K562 (cell line): ENCODE measurements around the gene MAGT1. TPM values are rescaled to one million over a fixed set of nuclear protein-coding genes. Genes with fewer than 3 reads are reported as not detected.

ENCODE experiments used
- ATAC-seq: fragments of 200-7000 bp; cut with Tn5 transposase; 3 replicates; pipeline ENCODE4 v1.9.1; 2020; ENCODE audit warnings: moderate library complexity
- BruUV-seq: library from RNA; stranded (reverse); fragments of 400-500 nt; replicated peaks from 2 replicates; lab custom pipeline; 2021; lab: Mats Ljungman, UMichigan
- CTCF ChIA-PET: fragments of 300-600 bp; formaldehyde crosslinking; extraction: SDS; loops from one replicate; lab custom pipeline; 2021; ENCODE audit warnings: low intra/inter-chr PET ratio; lab: Yijun Ruan, JAX
- POLR2A ChIA-PET: fragments of 300-600, 350-650 bp; sonication (Branson Sonifier 250); formaldehyde crosslinking; extraction: SDS; loops from one replicate; lab custom pipeline; 2021; ENCODE audit warnings: antibody characterized with exemption, inconsistent platforms; lab: Yijun Ruan, JAX
- DNase-seq, 4 experiments: peaks; one replicate each; pipeline versions ENCODE4 v3.0.0 to v3.0.0-alpha.2; 2011 to 2018; ENCODE audit warnings: low spot score in 3 of 4, mixed read lengths in 3 of 4; ENCODE audit errors: extremely low read depth in 1 of 4
- FAIRE-seq: peaks from 2 replicates; lab custom pipeline; 2011; peaks lifted over from hg19 to GRCh38; lab: Jason Lieb, UNC
- H2AFZ ChIP-seq: 2 replicates; pipeline ENCODE4 v1.6.0; 2011; ENCODE audit warnings: low read depth, low read length, control low read depth, inconsistent platforms
- H3K27ac ChIP-seq: fragments of 200-600 bp; 3 replicates; pipeline ENCODE4 v1.8.0; 2011; ENCODE audit warnings: low read depth, mild to moderate bottlenecking, control low read depth, inconsistent platforms, low read length, moderate library complexity, mixed read lengths; ENCODE audit errors: extremely low read depth
- H3K27me3 ChIP-seq, 2 experiments: fragments of 300-600 bp in 1 of 2; 2 replicates in 1 of 2; 3 replicates in 1 of 2; pipeline versions ENCODE4 v1.6.0 to v1.8.0; 2011; ENCODE audit warnings: inconsistent platforms in 2 of 2, low read length in 2 of 2, mild to moderate bottlenecking in 1 of 2, mixed read lengths in 1 of 2, moderate library complexity in 1 of 2; ENCODE audit not compliant: control insufficient read depth in 2 of 2, insufficient read depth in 2 of 2
- H3K36me3 ChIP-seq: fragments of 300-600 bp; 3 replicates; pipeline ENCODE4 v1.8.0; 2011; ENCODE audit warnings: mild to moderate bottlenecking, low read length, inconsistent platforms; ENCODE audit not compliant: control insufficient read depth, insufficient read depth
- H3K4me1 ChIP-seq, 2 experiments: fragments of 200-600 bp in 1 of 2; replicated peaks in 1 of 2; 2 replicates in 1 of 2; 3 replicates in 1 of 2; pipeline versions ENCODE4 v1.5.1 to v1.8.0; 2011; ENCODE audit warnings: inconsistent platforms in 2 of 2, low read length in 2 of 2, mild to moderate bottlenecking in 1 of 2, mixed read lengths in 1 of 2, moderate library complexity in 1 of 2; ENCODE audit not compliant: control insufficient read depth in 2 of 2, insufficient read depth in 2 of 2
- H3K4me2 ChIP-seq: 2 replicates; pipeline ENCODE4 v1.6.1; 2011; ENCODE audit warnings: low read length, control low read depth, inconsistent platforms, mixed read lengths; ENCODE audit not compliant: insufficient read depth
- H3K4me3 ChIP-seq: fragments of 200-600 bp; sonication (generic), shearing (Covaris generic); 2 replicates; pipeline ENCODE4 v1.5.1; 2016; ENCODE audit warnings: control low read depth, inconsistent platforms
- H3K79me2 ChIP-seq: fragments of 200-600 bp; 3 replicates; pipeline ENCODE4 v1.8.0; 2011; ENCODE audit warnings: low read length, inconsistent platforms; ENCODE audit not compliant: control insufficient read depth, insufficient read depth
- H3K9ac ChIP-seq, 2 experiments: 2 replicates each; pipeline versions ENCODE4 v1.6.0 to v1.6.1; 2011; ENCODE audit warnings: low read depth in 2 of 2, low read length in 2 of 2, control low read depth in 1 of 2, inconsistent platforms in 1 of 2, mild to moderate bottlenecking in 1 of 2, mixed read lengths in 1 of 2; ENCODE audit not compliant: insufficient read depth in 1 of 2
- H3K9me1 ChIP-seq: one replicate; pipeline ENCODE4 v1.6.0; 2011; ENCODE audit warnings: inconsistent platforms, mild to moderate bottlenecking, low read length, moderate library complexity; ENCODE audit not compliant: control insufficient read depth, insufficient read depth
- H3K9me3 ChIP-seq: replicated peaks from 2 replicates; pipeline ENCODE4 v1.5.1; 2011; ENCODE audit warnings: low read depth, low read length, inconsistent platforms; ENCODE audit not compliant: control insufficient read depth, insufficient read depth
- H4K20me1 ChIP-seq: replicated peaks from 2 replicates; pipeline ENCODE4 v1.6.1; 2011; ENCODE audit warnings: low read length, inconsistent platforms, mixed read lengths; ENCODE audit not compliant: control insufficient read depth, insufficient read depth
- BRCA1 ChIP-seq, 2 experiments: fragments of 450-650 bp in 1 of 2; sonication (generic) in 1 of 2; formaldehyde crosslinking in 1 of 2; IDR thresholded peaks; 2 replicates each; pipeline versions ENCODE4 v1.5.0 to v1.6.1; 2017 to 2020; ENCODE audit warnings: mild to moderate bottlenecking in 1 of 2, missing genetic modification reagents in 1 of 2
- CBX5 ChIP-seq: IDR thresholded peaks from 2 replicates; pipeline ENCODE4 v1.6.1; 2014; ENCODE audit warnings: low read depth, borderline replicate concordance
- DMBX1 ChIP-seq: fragments of 250-450 bp; sonication (Bioruptor Pico); IDR thresholded peaks from 2 replicates; pipeline ENCODE4 v1.8.0; 2022; ENCODE audit warnings: inconsistent platforms, mild to moderate bottlenecking, moderate library complexity, borderline replicate concordance
- ELF1 ChIP-seq: fragments of 200-800 bp; sonication (Bioruptor generic); IDR thresholded peaks from 2 replicates; pipeline ENCODE4 v1.6.1; 2016; ENCODE audit warnings: missing genetic modification characterization, missing compliant biosample characterization
- HBP1 ChIP-seq: fragments of 450-650 bp; formaldehyde crosslinking; IDR thresholded peaks from 2 replicates; pipeline ENCODE4 v1.4.0; 2022; ENCODE audit warnings: missing genetic modification characterization
- HOXB6 ChIP-seq: fragments of 250-450 bp; sonication (Bioruptor Pico); IDR thresholded peaks from 2 replicates; pipeline ENCODE4 v1.5.1; 2022; ENCODE audit warnings: mild to moderate bottlenecking, borderline replicate concordance
- PML ChIP-seq: IDR thresholded peaks from 2 replicates; pipeline ENCODE4 v1.6.1; 2012; ENCODE audit warnings: low read length, inconsistent platforms
- PTRF ChIP-seq: fragments of 450-650 bp; IDR thresholded peaks from 2 replicates; pipeline ENCODE4 v1.6.1; 2016; ENCODE audit warnings: mild to moderate bottlenecking, missing genetic modification characterization, missing compliant biosample characterization
- WGBS: fragments of 100-300 bp; shearing (Covaris generic); methylation state at CpG from one replicate; pipeline ENCODE4 v1.1.6; 2016; ENCODE audit warnings: low coverage, mixed read lengths; ENCODE audit not compliant: insufficient coverage; ENCODE audit errors: missing lambda C conversion rate; 5-methylcytosine and 5-hydroxymethylcytosine counted together
- in situ Hi-C: fragments of 300-500 bp; cut with MboI; formaldehyde crosslinking; loops from 4 replicates; pipeline ENCODE4 v1.15.0; 2018; ENCODE audit warnings: inconsistent platforms, mixed read lengths
- intact Hi-C: fragments of 100-400 bp; cut with micrococcal nuclease; formaldehyde crosslinking; loops from 2 replicates; pipeline ENCODE4 v1.14.2; 2022
- polyA plus RNA-seq, 8 experiments: library from polyadenylated mRNA; depleted of rRNA in 4 of 8; stranded (reverse) in 5 of 8; unstranded in 3 of 8; fragments of >200 nt; fragmentation: Nextera tagmentation in 2 of 8; fragmentation: Illumina TruSeq in 1 of 8; extraction: Ambion mirVana in 2 of 8; extraction: Trizol in 1 of 8; gene quantifications; 2 replicates each; pipeline versions ENCODE4 v1.2.1 to v1.2.3, GENCODE V29; 2011 to 2014; ENCODE audit warnings: inconsistent platforms in 1 of 8, missing spikeins in 1 of 8
- small RNA-seq: library from RNA; depleted of rRNA; stranded (forward); fragments of <200 nt; gene quantifications from one replicate; pipeline ENCODE3, GENCODE V24; 2014
- total RNA-seq, 7 experiments: library from RNA; depleted of rRNA in 6 of 7; stranded (reverse); fragments of >200 nt in 6 of 7; fragmentation: Illumina TruSeq in 2 of 7; extraction: Trizol in 2 of 7; gene quantifications; 2 replicates each; pipeline versions ENCODE4 v1.2.1 to v1.2.3, GENCODE V29; 2011 to 2021; ENCODE audit warnings: low replicate concordance in 1 of 7
- TF ChIP-seq, protein P1 (sequence below): fragments of 200-800 bp; sonication (Bioruptor generic); IDR thresholded peaks from 2 replicates; pipeline ENCODE4 v1.6.1; 2017; ENCODE audit warnings: missing genetic modification characterization, missing compliant biosample characterization

Gene MAGT1
- total and polyA plus RNA-seq, 9 of the 15 experiments (the other 6 are each of a cell fraction or from before 2014, with no cell fraction given): 15.5 to 46.2 (median 28.8) TPM

DNA sequence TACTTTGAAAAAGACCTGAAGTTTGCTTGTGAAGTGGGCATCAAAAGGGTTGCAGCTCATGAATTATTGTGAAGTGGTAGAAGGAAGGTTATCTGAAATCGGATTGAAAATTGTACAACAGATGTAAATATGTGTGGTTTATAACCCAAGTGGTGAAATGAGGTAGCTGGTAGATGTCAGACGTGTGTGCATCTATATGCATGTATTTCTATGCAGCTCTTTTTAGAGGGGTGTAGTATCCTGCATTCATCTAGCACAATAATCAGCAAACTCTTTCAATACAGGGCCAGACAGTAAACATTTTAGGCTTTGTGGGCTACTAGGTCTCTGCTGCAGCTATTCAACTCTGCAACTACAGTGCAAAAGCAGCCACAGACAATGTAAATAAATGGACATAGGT, 118.6 kb downstream of the MAGT1 start:
- FAIRE-seq (no peak), ATAC-seq (no peak), DNase-seq (no peak)
- no TSS peak for BruUV-seq
- Histone ChIP-seq H2AFZ (no peak overlapping the region), H3K27ac (no peak overlapping the region), H4K20me1 (peaks cover 2% of the 10 kb centered on the region; the same call in 1 of the 2 replicates), H3K27me3 (no peaks in the 10 kb centered on the region), H3K4me2 (no peak overlapping the region), H3K79me2 (peaks cover 84% of the 10 kb centered on the region), H3K9me3 (no peaks in the 10 kb centered on the region), H3K9me1 (no peaks in the 10 kb centered on the region), H3K9ac (no peak overlapping the region), H3K4me1 (no peaks in the 10 kb centered on the region; a peak in 1 of 5 replicates), H3K36me3 (no peaks in the 10 kb centered on the region), H3K4me3 (no peak overlapping the region)
- in situ Hi-C loops (no loop called here), intact Hi-C loops (no loop called here)
- ChIA-PET POLR2A (no interaction called here), CTCF (no interaction called here)
- 44% methylated on average over 2 of the region's 2 CpGs for WGBS
- TF ChIP-seq HOXB6: no peak
- no peak for TF ChIP-seq PTRF
- no peak for TF ChIP-seq PML
- no peak for TF ChIP-seq BRCA1 (IDR thresholded peaks at IDR 0.05)
- no peak for TF ChIP-seq BRCA1 (CRISPR knock-in tag; IDR thresholded peaks at IDR 0.05)
- TF ChIP-seq CBX5: no peak
- no peak for TF ChIP-seq DMBX1 (CRISPR knock-in tag)
- TF ChIP-seq ELF1 (tag): no peak
- TF ChIP-seq HBP1 (CRISPR knock-in tag): no peak
- TF ChIP-seq, protein P1, sequence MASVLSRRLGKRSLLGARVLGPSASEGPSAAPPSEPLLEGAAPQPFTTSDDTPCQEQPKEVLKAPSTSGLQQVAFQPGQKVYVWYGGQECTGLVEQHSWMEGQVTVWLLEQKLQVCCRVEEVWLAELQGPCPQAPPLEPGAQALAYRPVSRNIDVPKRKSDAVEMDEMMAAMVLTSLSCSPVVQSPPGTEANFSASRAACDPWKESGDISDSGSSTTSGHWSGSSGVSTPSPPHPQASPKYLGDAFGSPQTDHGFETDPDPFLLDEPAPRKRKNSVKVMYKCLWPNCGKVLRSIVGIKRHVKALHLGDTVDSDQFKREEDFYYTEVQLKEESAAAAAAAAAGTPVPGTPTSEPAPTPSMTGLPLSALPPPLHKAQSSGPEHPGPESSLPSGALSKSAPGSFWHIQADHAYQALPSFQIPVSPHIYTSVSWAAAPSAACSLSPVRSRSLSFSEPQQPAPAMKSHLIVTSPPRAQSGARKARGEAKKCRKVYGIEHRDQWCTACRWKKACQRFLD (CRISPR knock-in tag): no peak

Small RNA genes lying within 50 kb of the gene (small RNA-seq; reads per million reads assigned to genes)
- not detected for gene RN7SL460P
- not detected for gene RNU6-854P

Other genes with a start within 250 kb of the MAGT1 start
- gene ATRX, start 109.2 kb downstream of the MAGT1 start, total RNA-seq (2014; rRNA removed): 15.6 and 26.7 TPM in 2 replicates
- 23.1 and 25.9 TPM in 2 replicates for gene ATRX, start 109.2 kb downstream of the MAGT1 start, total RNA-seq (2014; rRNA removed; fragmentation: Illumina TruSeq; extraction: Trizol)
- 20.1 and 21.4 TPM in 2 replicates for gene ATRX, start 109.2 kb downstream of the MAGT1 start, total RNA-seq (2015; rRNA removed; fragmentation: Illumina TruSeq; extraction: Trizol)
- 20.7 and 24.0 TPM in 2 replicates for gene ATRX, start 109.2 kb downstream of the MAGT1 start, total RNA-seq (2021)
- gene ATRX, start 109.2 kb downstream of the MAGT1 start, polyA plus RNA-seq (2011; rRNA removed): 14.6 and 22.2 TPM in 2 replicates
- gene ATRX, start 109.2 kb downstream of the MAGT1 start, polyA plus RNA-seq (2014; fragmentation: Illumina TruSeq; extraction: Trizol): 12.6 and 13.1 TPM in 2 replicates
- gene ATRX, start 109.2 kb downstream of the MAGT1 start, polyA plus RNA-seq (2014; fragmentation: Nextera tagmentation; extraction: Ambion mirVana): 10 to 100 TPM in 1 of 2 experiments, 1 to 10 TPM in 1; 7.7 to 11.8 TPM
- gene ATRX, start 109.2 kb downstream of the MAGT1 start, polyA plus RNA-seq (2014; rRNA removed): 12.9 and 20.2 TPM in 2 replicates
- 577 and 694 TPM in 2 replicates for gene COX7B, start 4.0 kb upstream of the MAGT1 start, total RNA-seq (2014; rRNA removed)
- gene COX7B, start 4.0 kb upstream of the MAGT1 start, total RNA-seq (2014; rRNA removed; fragmentation: Illumina TruSeq; extraction: Trizol): 1,307 and 1,325 TPM in 2 replicates
- 976 and 1,056 TPM in 2 replicates for gene COX7B, start 4.0 kb upstream of the MAGT1 start, total RNA-seq (2015; rRNA removed; fragmentation: Illumina TruSeq; extraction: Trizol)
- 549 and 655 TPM in 2 replicates for gene COX7B, start 4.0 kb upstream of the MAGT1 start, total RNA-seq (2021)
- gene COX7B, start 4.0 kb upstream of the MAGT1 start, polyA plus RNA-seq (2011; rRNA removed): 2,285 and 2,612 TPM in 2 replicates
- 1,072 and 1,120 TPM in 2 replicates for gene COX7B, start 4.0 kb upstream of the MAGT1 start, polyA plus RNA-seq (2014; fragmentation: Illumina TruSeq; extraction: Trizol)
- 1,000 to 10,000 TPM; 2,613 to 2,891 TPM for gene COX7B, start 4.0 kb upstream of the MAGT1 start, polyA plus RNA-seq (2014; fragmentation: Nextera tagmentation; extraction: Ambion mirVana)
- gene COX7B, start 4.0 kb upstream of the MAGT1 start, polyA plus RNA-seq (2014; rRNA removed): 1,602 and 1,756 TPM in 2 replicates
- gene ATP7A, start 15.3 kb upstream of the MAGT1 start, total RNA-seq (2014; rRNA removed): 9.5 and 10.0 TPM in 2 replicates
- 19.8 and 21.6 TPM in 2 replicates for gene ATP7A, start 15.3 kb upstream of the MAGT1 start, total RNA-seq (2014; rRNA removed; fragmentation: Illumina TruSeq; extraction: Trizol)
- gene ATP7A, start 15.3 kb upstream of the MAGT1 start, total RNA-seq (2015; rRNA removed; fragmentation: Illumina TruSeq; extraction: Trizol): 12.3 TPM in 2 replicates
- 13.4 and 14.8 TPM in 2 replicates for gene ATP7A, start 15.3 kb upstream of the MAGT1 start, total RNA-seq (2021)
- gene ATP7A, start 15.3 kb upstream of the MAGT1 start, polyA plus RNA-seq (2011; rRNA removed): 17.4 and 22.7 TPM in 2 replicates
- gene ATP7A, start 15.3 kb upstream of the MAGT1 start, polyA plus RNA-seq (2014; fragmentation: Illumina TruSeq; extraction: Trizol): 9.5 and 11.6 TPM in 2 replicates
- 1 to 10 TPM; 7.8 to 9.2 TPM for gene ATP7A, start 15.3 kb upstream of the MAGT1 start, polyA plus RNA-seq (2014; fragmentation: Nextera tagmentation; extraction: Ambion mirVana)
- 7.3 and 8.2 TPM in 2 replicates for gene ATP7A, start 15.3 kb upstream of the MAGT1 start, polyA plus RNA-seq (2014; rRNA removed)
- not detected in 2 replicates for gene PGAM4, start 74.2 kb upstream of the MAGT1 start, total RNA-seq (2014; rRNA removed)
- gene PGAM4, start 74.2 kb upstream of the MAGT1 start, total RNA-seq (2014; rRNA removed; fragmentation: Illumina TruSeq; extraction: Trizol): 0.32 and 0.55 TPM in 2 replicates
- gene PGAM4, start 74.2 kb upstream of the MAGT1 start, total RNA-seq (2015; rRNA removed; fragmentation: Illumina TruSeq; extraction: Trizol): not detected in 2 replicates
- gene PGAM4, start 74.2 kb upstream of the MAGT1 start, total RNA-seq (2021): not detected in 2 replicates
- 0.72 and 0.75 TPM in 2 replicates for gene PGAM4, start 74.2 kb upstream of the MAGT1 start, polyA plus RNA-seq (2011; rRNA removed)
- gene PGAM4, start 74.2 kb upstream of the MAGT1 start, polyA plus RNA-seq (2014; fragmentation: Illumina TruSeq; extraction: Trizol): not detected in 2 replicates
- not detected for gene PGAM4, start 74.2 kb upstream of the MAGT1 start, polyA plus RNA-seq (2014; fragmentation: Nextera tagmentation; extraction: Ambion mirVana)
- not detected in 2 replicates for gene PGAM4, start 74.2 kb upstream of the MAGT1 start, polyA plus RNA-seq (2014; rRNA removed)
- gene PGK1, start 208.8 kb upstream of the MAGT1 start, total RNA-seq (2014; rRNA removed): 199 and 230 TPM in 2 replicates
- gene PGK1, start 208.8 kb upstream of the MAGT1 start, total RNA-seq (2014; rRNA removed; fragmentation: Illumina TruSeq; extraction: Trizol): 378 and 428 TPM in 2 replicates
- 253 and 265 TPM in 2 replicates for gene PGK1, start 208.8 kb upstream of the MAGT1 start, total RNA-seq (2015; rRNA removed; fragmentation: Illumina TruSeq; extraction: Trizol)
- 397 and 412 TPM in 2 replicates for gene PGK1, start 208.8 kb upstream of the MAGT1 start, total RNA-seq (2021)
- 1,361 and 1,378 TPM in 2 replicates for gene PGK1, start 208.8 kb upstream of the MAGT1 start, polyA plus RNA-seq (2011; rRNA removed)
- gene PGK1, start 208.8 kb upstream of the MAGT1 start, polyA plus RNA-seq (2014; fragmentation: Illumina TruSeq; extraction: Trizol): 332 and 352 TPM in 2 replicates
- gene PGK1, start 208.8 kb upstream of the MAGT1 start, polyA plus RNA-seq (2014; fragmentation: Nextera tagmentation; extraction: Ambion mirVana): 100 to 1,000 TPM; 541 to 543 TPM
- gene PGK1, start 208.8 kb upstream of the MAGT1 start, polyA plus RNA-seq (2014; rRNA removed): 294 and 317 TPM in 2 replicates
- 10.9 and 16.1 TPM in 2 replicates for gene TAF9B, start 244.2 kb upstream of the MAGT1 start, total RNA-seq (2014; rRNA removed)
- 28.1 and 31.4 TPM in 2 replicates for gene TAF9B, start 244.2 kb upstream of the MAGT1 start, total RNA-seq (2014; rRNA removed; fragmentation: Illumina TruSeq; extraction: Trizol)
- gene TAF9B, start 244.2 kb upstream of the MAGT1 start, total RNA-seq (2015; rRNA removed; fragmentation: Illumina TruSeq; extraction: Trizol): 20.6 and 20.8 TPM in 2 replicates
- 18.6 and 19.1 TPM in 2 replicates for gene TAF9B, start 244.2 kb upstream of the MAGT1 start, total RNA-seq (2021)
- gene TAF9B, start 244.2 kb upstream of the MAGT1 start, polyA plus RNA-seq (2011; rRNA removed): 32.9 and 42.1 TPM in 2 replicates
- 26.2 and 30.3 TPM in 2 replicates for gene TAF9B, start 244.2 kb upstream of the MAGT1 start, polyA plus RNA-seq (2014; fragmentation: Illumina TruSeq; extraction: Trizol)
- gene TAF9B, start 244.2 kb upstream of the MAGT1 start, polyA plus RNA-seq (2014; fragmentation: Nextera tagmentation; extraction: Ambion mirVana): 10 to 100 TPM; 19.3 to 36.5 TPM
- 16.7 and 17.7 TPM in 2 replicates for gene TAF9B, start 244.2 kb upstream of the MAGT1 start, polyA plus RNA-seq (2014; rRNA removed)